ENCODE measurements around the gene TBC1D10A. TPM values are rescaled to one million over a fixed set of nuclear protein-coding genes. Genes with fewer than 3 reads are reported as not detected.
"Not testable (repeated sequence)": the region's sequence is repeated elsewhere in the genome, so short reads cannot be mapped to it uniquely, and the experiment has no call there.

The TBC1D10A gene
- total RNA-seq, 1 donor from 2014 or later = 10.6 TPM

GRCh38 chr22:30347255-30347892, 20.6 kb upstream of the TBC1D10A start:
- H3K4me1 Mint-ChIP-seq (ENCODE audit: low read depth) = no peaks in the 10 kb centered on the region
- H3K27ac Mint-ChIP-seq = no peak overlapping the region
- no peaks in the 10 kb centered on the region for H3K9me3 Mint-ChIP-seq (ENCODE audit: low read depth)
- peaks cover 28% of the 10 kb centered on the region for H3K36me3 Mint-ChIP-seq (ENCODE audit: insufficient read depth)
- no peak for TF ChIP-seq CTCF (IDR thresholded peaks at IDR 0.05; ENCODE audit: unreplicated experiment)
- DNase-seq (ENCODE audit: low spot score, unreplicated experiment) = no peak
- no peak overlapping the region for H3K4me3 Mint-ChIP-seq (ENCODE audit: low read depth)
- no peaks in the 10 kb centered on the region for H3K27me3 Mint-ChIP-seq

GRCh38 chr22:30344447-30345200, 17.9 kb upstream of the TBC1D10A start:
- Mint-ChIP-seq H3K27me3 (no peaks in the 10 kb centered on the region), H3K36me3 (ENCODE audit: insufficient read depth) (peaks cover 22% of the 10 kb centered on the region)

GRCh38 chr22:30340911-30341685, 14.4 kb upstream of the TBC1D10A start:
- no peak overlapping the region for H3K4me3 Mint-ChIP-seq (ENCODE audit: low read depth)
- no peak overlapping the region for H3K27ac Mint-ChIP-seq
- no peaks in the 10 kb centered on the region for H3K9me3 Mint-ChIP-seq (ENCODE audit: low read depth)
- H3K27me3 Mint-ChIP-seq = no peaks in the 10 kb centered on the region
- DNase-seq (ENCODE audit: low spot score, unreplicated experiment) = no peak
- H3K4me1 Mint-ChIP-seq (ENCODE audit: low read depth) = no peaks in the 10 kb centered on the region
- H3K36me3 Mint-ChIP-seq (ENCODE audit: insufficient read depth) = peaks cover 25% of the 10 kb centered on the region
- no peak for TF ChIP-seq CTCF (IDR thresholded peaks at IDR 0.05; ENCODE audit: unreplicated experiment)

More at GRCh38 chr22:30344447-30345200, 17.9 kb upstream of the TBC1D10A start:
- TF ChIP-seq CTCF (IDR thresholded peaks at IDR 0.05; ENCODE audit: unreplicated experiment) = no peak
- no peak for DNase-seq (ENCODE audit: low spot score, unreplicated experiment)
- Mint-ChIP-seq H3K9me3 (ENCODE audit: low read depth) (no peaks in the 10 kb centered on the region), H3K4me1 (ENCODE audit: low read depth) (no peaks in the 10 kb centered on the region), H3K4me3 (ENCODE audit: low read depth) (no peak overlapping the region), H3K27ac (no peak overlapping the region)

GRCh38 chr22:30338802-30339201, 12.1 kb upstream of the TBC1D10A start:
- Mint-ChIP-seq H3K4me3 (ENCODE audit: low read depth) (no peak overlapping the region), H3K27ac (no peak overlapping the region), H3K9me3 (ENCODE audit: low read depth) (no peaks in the 10 kb centered on the region), H3K4me1 (ENCODE audit: low read depth) (no peaks in the 10 kb centered on the region), H3K36me3 (ENCODE audit: insufficient read depth) (peaks cover 23% of the 10 kb centered on the region), H3K27me3 (no peaks in the 10 kb centered on the region)
- no peak for DNase-seq (ENCODE audit: low spot score, unreplicated experiment)
- TF ChIP-seq CTCF (IDR thresholded peaks at IDR 0.05; ENCODE audit: unreplicated experiment) = no peak

GRCh38 chr22:30338341-30338740, 11.6 kb upstream of the TBC1D10A start:
- H3K4me3 Mint-ChIP-seq (ENCODE audit: low read depth); DNase-seq (ENCODE audit: low spot score, unreplicated experiment); H3K9me3 Mint-ChIP-seq (ENCODE audit: low read depth); H3K27me3 Mint-ChIP-seq; H3K4me1 Mint-ChIP-seq (ENCODE audit: low read depth); H3K27ac Mint-ChIP-seq: not testable (repeated sequence)
- peaks cover 21% of the 10 kb centered on the region for H3K36me3 Mint-ChIP-seq (ENCODE audit: insufficient read depth)
